Upper lobe of left lung (tissue), 4 donors: ENCODE results near the gene HIRIP3.

Source experiments
- CTCF ChIP-seq, 6 experiments: fragments of 450-650 bp in 4 of 6; fragments of 200-600 bp in 2 of 6; sonication (generic) in 2 of 6; IDR thresholded peaks; one replicate each; pipeline ENCODE4 v1.5.1; 2016 to 2019; ENCODE audit warnings: antibody characterized with exemption in 6 of 6
- POLR2AphosphoS5 ChIP-seq, 2 donors: sonication (generic); formaldehyde crosslinking; IDR thresholded peaks; one replicate each; pipeline ENCODE4 v1.5.1; 2017; ENCODE audit warnings: antibody characterized with exemption in 2 of 2

GRCh38 chr16:29988346-29989075 lies 6.9 kb downstream of the HIRIP3 start:
- TF ChIP-seq CTCF (IDR thresholded peaks at IDR 0.05) (no peak), POLR2AphosphoS5 (IDR thresholded peaks at IDR 0.05) (no peak)
